Fibroblast of upper back skin (primary cell): ENCODE measurements around the gene KIF3C.
A peak's percentile ranks its signal among the peaks of the same experiment; 100 is the strongest.
"Not testable (repeated sequence)": the region's sequence is repeated elsewhere in the genome, so short reads cannot be mapped to it uniquely, and the experiment has no call there.

Source experiments
- DNase-seq: peaks from one replicate; pipeline ENCODE4 v3.0.0-alpha.2; 2013

KIF3C gene

GRCh38 chr2:25913696-25913973 lies 68.7 kb downstream of the KIF3C start:
- DNase-seq, result not testable (repeated sequence)

- DNase-seq, result peak; percentile 53
These were observed 69.2 kb downstream of the KIF3C start for GRCh38 chr2:25912851-25913695.

GRCh38 chr2:25909574-25909973 lies 72.7 kb downstream of the KIF3C start:
- DNase-seq, result not testable (repeated sequence)

- no peak for DNase-seq
These were observed 77.2 kb downstream of the KIF3C start for GRCh38 chr2:25905126-25905525.

GRCh38 chr2:25903216-25903776 lies 79.0 kb downstream of the KIF3C start:
- DNase-seq, result no peak

GRCh38 chr2:25899404-25899970 lies 82.8 kb downstream of the KIF3C start:
- no peak for DNase-seq

GRCh38 chr2:25897506-25897905 lies 84.8 kb downstream of the KIF3C start:
- DNase-seq, result no peak

GRCh38 chr2:25896308-25896707 lies 86.0 kb downstream of the KIF3C start:
- not testable (repeated sequence) for DNase-seq

GRCh38 chr2:25895610-25896009 lies 86.7 kb downstream of the KIF3C start:
- DNase-seq, result no peak

- DNase-seq, result no peak
These were observed 87.3 kb downstream of the KIF3C start for GRCh38 chr2:25895018-25895417.

- peak; percentile 52 for DNase-seq
These were observed 88.0 kb downstream of the KIF3C start for GRCh38 chr2:25894135-25894830.

GRCh38 chr2:25891672-25892071 lies 90.6 kb downstream of the KIF3C start:
- DNase-seq, result no peak

- DNase-seq, result no peak
These were observed 94.6 kb downstream of the KIF3C start for GRCh38 chr2:25887624-25888242.

GRCh38 chr2:25885933-25886332 lies 96.4 kb downstream of the KIF3C start:
- DNase-seq, result peak; percentile 72

GRCh38 chr2:25881764-25882163 lies 100.5 kb downstream of the KIF3C start:
- DNase-seq, result no peak

GRCh38 chr2:25879133-25879730 lies 103.1 kb downstream of the KIF3C start:
- DNase-seq, result peak; percentile 63

- peak; percentile 96 for DNase-seq
These were observed 103.8 kb downstream of the KIF3C start, which contains the start of gene ASXL2 for GRCh38 chr2:25878361-25879132. ASXL2 (minus strand) TSS chr2:25878487; CDS start chr2:25878222, 265 bp downstream.

GRCh38 chr2:25877431-25878360 lies 104.6 kb downstream of the KIF3C start:
- DNase-seq, result peak; percentile 36
